Measurements from ENCODE around the gene CLASP2. TPM values are rescaled to one million over a fixed set of nuclear protein-coding genes. Genes with fewer than 3 reads are reported as not detected.

CLASP2 gene
- total and polyA plus RNA-seq, 2 experiments from 2014 or later: 12.3 to 30.4 TPM

DNA sequence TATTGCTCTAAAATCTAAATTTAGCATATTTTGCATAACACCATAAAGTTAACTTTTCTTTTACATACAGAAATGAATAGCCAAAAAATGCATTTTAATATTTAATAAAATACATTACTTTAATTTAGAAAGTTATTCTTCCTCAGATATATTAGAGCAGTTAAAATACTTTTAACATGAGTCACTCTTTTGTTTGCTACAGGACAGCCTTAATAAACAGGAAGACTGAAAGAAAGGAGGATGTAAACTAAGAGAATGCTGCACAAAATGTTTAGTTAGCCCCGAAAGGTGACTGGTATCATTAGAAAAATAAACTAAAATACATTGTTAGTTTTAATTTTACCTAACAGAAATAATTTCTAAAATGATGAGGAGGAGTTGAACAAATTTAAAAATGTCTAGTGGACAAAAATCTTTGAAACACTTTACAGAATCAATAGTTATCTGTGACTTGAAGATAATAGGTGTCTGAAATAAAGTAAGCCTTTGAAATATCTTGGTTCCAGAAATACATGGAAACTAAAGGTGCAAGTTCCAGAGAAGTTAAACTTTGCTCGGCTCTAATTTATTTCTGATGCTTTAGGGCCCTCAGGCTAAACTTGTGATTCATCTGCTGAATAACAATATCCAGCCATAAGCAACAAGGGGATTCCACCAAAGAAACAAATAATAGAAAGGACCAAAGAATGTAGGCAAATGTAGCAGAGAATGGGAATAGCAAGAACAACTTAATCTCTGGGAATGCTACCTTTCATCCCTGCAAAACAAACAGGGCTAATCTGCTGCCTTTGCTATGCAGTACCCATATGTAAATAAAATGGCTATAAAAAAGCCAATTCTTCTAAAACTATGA, 139.5 kb downstream of the CLASP2 start:
- Histone ChIP-seq H3K9ac (peak overlapping the region; percentile 19; the same call in 1 of the 2 replicates), H2AFZ (peak overlapping the region; percentile 54), H3K9me2 (ENCODE audit: insufficient read depth) (no peaks in the 10 kb centered on the region), H3K4me3 (peak overlapping the region; percentile 38), H3K27me3 (replicated peaks; ENCODE audit: insufficient read depth) (no peaks in the 10 kb centered on the region), H3K36me3 (ENCODE audit: low read depth) (peaks cover 7% of the 10 kb centered on the region; the same call in 1 of the 2 replicates), H3K9me3 (ENCODE audit: low read depth) (no peaks in the 10 kb centered on the region), H4K20me1 (ENCODE audit: insufficient read depth) (no peaks in the 10 kb centered on the region), H3K27ac (peak overlapping the region; percentile 67), H3K79me2 (ENCODE audit: insufficient read depth) (no peaks in the 10 kb centered on the region), H3K4me2 (ENCODE audit: unreplicated experiment) (peak overlapping the region; percentile 68), H3F3A (ENCODE audit: insufficient read depth) (peaks cover 23% of the 10 kb centered on the region), H3K4me1 (ENCODE audit: insufficient read depth) (peaks cover 20% of the 10 kb centered on the region)
- DNase-seq: peak; percentile 80
- no peak for TF ChIP-seq EZH2 (IDR thresholded peaks at IDR 0.05; ENCODE audit: insufficient read depth, poor library complexity, severe bottlenecking)
- TF ChIP-seq EZH2phosphoT487 (IDR thresholded peaks at IDR 0.05; ENCODE audit: insufficient read depth, low read depth): no peak
- in situ Hi-C loops (cut with MboI): no loop called here
- WGBS, 2 experiments (ENCODE audit: low coverage in 1 of 2, low lambda C conversion rate in 2 of 2, missing lambda C conversion rate in 2 of 2): 28 to 33% methylated on average over 2 of the region's 2 CpGs

- Histone ChIP-seq H3K4me2 (ENCODE audit: unreplicated experiment) (no peak overlapping the region), H2AFZ (no peak overlapping the region), H3K4me3 (no peak overlapping the region), H3K36me3 (ENCODE audit: low read depth) (peaks cover 7% of the 10 kb centered on the region; the same call in 1 of the 2 replicates), H3K9ac (no peak overlapping the region), H3K27me3 (replicated peaks; ENCODE audit: insufficient read depth) (no peaks in the 10 kb centered on the region), H3F3A (ENCODE audit: insufficient read depth) (peaks cover 23% of the 10 kb centered on the region), H3K79me2 (ENCODE audit: insufficient read depth) (no peaks in the 10 kb centered on the region), H4K20me1 (ENCODE audit: insufficient read depth) (no peaks in the 10 kb centered on the region), H3K9me3 (ENCODE audit: low read depth) (no peaks in the 10 kb centered on the region), H3K9me2 (ENCODE audit: insufficient read depth) (no peaks in the 10 kb centered on the region), H3K27ac (no peak overlapping the region), H3K4me1 (ENCODE audit: insufficient read depth) (peaks cover 20% of the 10 kb centered on the region)
- TF ChIP-seq EZH2phosphoT487 (IDR thresholded peaks at IDR 0.05; ENCODE audit: insufficient read depth, low read depth) (no peak), EZH2 (IDR thresholded peaks at IDR 0.05; ENCODE audit: insufficient read depth, poor library complexity, severe bottlenecking) (no peak)
- in situ Hi-C loops (cut with MboI): no loop called here
- 95 to 100% methylated on average over 1 of the region's 1 CpG for WGBS, 2 experiments (ENCODE audit: low coverage in 1 of 2, low lambda C conversion rate in 2 of 2, missing lambda C conversion rate in 2 of 2)
- no peak for DNase-seq
These were observed 140.5 kb downstream of the CLASP2 start for GRCh38 chr3:33577588-33577987.

DNA sequence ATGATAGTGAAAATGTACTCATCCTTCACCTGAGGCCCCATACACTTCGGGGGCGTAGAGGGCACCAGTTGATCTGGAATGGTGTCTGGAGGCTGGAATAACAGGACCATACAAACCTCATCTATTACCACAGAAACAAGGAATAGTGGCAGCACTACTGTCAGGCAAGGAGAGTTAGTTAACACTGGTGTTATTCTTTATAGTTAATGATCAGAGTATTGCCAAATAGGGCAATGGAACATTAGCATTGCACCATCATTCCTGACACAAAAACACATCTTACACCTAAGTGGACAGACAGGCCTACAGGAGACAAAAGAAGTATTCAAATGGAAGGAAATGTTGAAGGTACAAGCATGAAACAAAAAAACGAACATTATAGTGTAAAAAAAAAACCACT, 140.9 kb downstream of the CLASP2 start:
- Histone ChIP-seq H4K20me1 (ENCODE audit: insufficient read depth) (no peaks in the 10 kb centered on the region), H3K36me3 (ENCODE audit: low read depth) (peaks cover 7% of the 10 kb centered on the region; the same call in 1 of the 2 replicates), H3K9me2 (ENCODE audit: insufficient read depth) (no peaks in the 10 kb centered on the region), H3K4me3 (no peak overlapping the region), H3K27me3 (replicated peaks; ENCODE audit: insufficient read depth) (no peaks in the 10 kb centered on the region), H3K9ac (no peak overlapping the region), H3K9me3 (ENCODE audit: low read depth) (no peaks in the 10 kb centered on the region), H2AFZ (no peak overlapping the region), H3K27ac (no peak overlapping the region), H3K4me1 (ENCODE audit: insufficient read depth) (peaks cover 20% of the 10 kb centered on the region), H3K79me2 (ENCODE audit: insufficient read depth) (no peaks in the 10 kb centered on the region), H3F3A (ENCODE audit: insufficient read depth) (peaks cover 23% of the 10 kb centered on the region), H3K4me2 (ENCODE audit: unreplicated experiment) (no peak overlapping the region)
- WGBS, 2 experiments (ENCODE audit: low coverage in 1 of 2, low lambda C conversion rate in 2 of 2, missing lambda C conversion rate in 2 of 2): 85 to 88% methylated on average over 3 of the region's 3 CpGs
- DNase-seq: no peak
- no peak for TF ChIP-seq EZH2 (IDR thresholded peaks at IDR 0.05; ENCODE audit: insufficient read depth, poor library complexity, severe bottlenecking)
- no peak for TF ChIP-seq EZH2phosphoT487 (IDR thresholded peaks at IDR 0.05; ENCODE audit: insufficient read depth, low read depth)
- in situ Hi-C loops (cut with MboI): no loop called here

DNA sequence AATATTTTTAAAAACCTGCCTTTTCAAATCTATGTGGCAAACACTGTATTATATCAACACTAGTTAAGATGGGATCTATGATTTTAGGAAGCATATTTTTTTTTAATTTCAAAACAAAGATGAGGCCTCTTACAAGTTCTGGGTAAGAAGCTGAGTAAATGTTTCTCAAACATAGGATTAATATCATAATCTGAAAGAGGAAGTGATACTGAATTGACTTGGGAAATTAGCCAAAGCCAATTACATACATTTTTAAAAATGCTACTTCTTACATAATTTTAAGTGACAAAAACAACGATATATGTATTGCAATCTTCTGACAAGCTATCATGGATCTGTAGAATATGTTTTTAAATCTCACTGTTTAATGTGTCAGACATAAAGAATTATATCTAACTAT, 142.7 kb downstream of the CLASP2 start:
- no peak for TF ChIP-seq EZH2 (IDR thresholded peaks at IDR 0.05; ENCODE audit: insufficient read depth, poor library complexity, severe bottlenecking)
- TF ChIP-seq EZH2phosphoT487 (IDR thresholded peaks at IDR 0.05; ENCODE audit: insufficient read depth, low read depth): no peak
- Histone ChIP-seq H3F3A (ENCODE audit: insufficient read depth) (peaks cover 18% of the 10 kb centered on the region), H3K79me2 (ENCODE audit: insufficient read depth) (no peaks in the 10 kb centered on the region), H3K9ac (no peak overlapping the region), H3K27me3 (replicated peaks; ENCODE audit: insufficient read depth) (no peaks in the 10 kb centered on the region), H4K20me1 (ENCODE audit: insufficient read depth) (no peaks in the 10 kb centered on the region), H3K9me3 (ENCODE audit: low read depth) (no peaks in the 10 kb centered on the region), H3K9me2 (ENCODE audit: insufficient read depth) (no peaks in the 10 kb centered on the region), H3K4me2 (ENCODE audit: unreplicated experiment) (no peak overlapping the region), H3K4me3 (no peak overlapping the region), H2AFZ (no peak overlapping the region), H3K4me1 (ENCODE audit: insufficient read depth) (peaks cover 20% of the 10 kb centered on the region), H3K27ac (no peak overlapping the region), H3K36me3 (ENCODE audit: low read depth) (no peaks in the 10 kb centered on the region; the same call in 1 of the 2 replicates)
- 96 to 100% methylated on average over 1 of the region's 1 CpG for WGBS, 2 experiments (ENCODE audit: low coverage in 1 of 2, low lambda C conversion rate in 2 of 2, missing lambda C conversion rate in 2 of 2)
- in situ Hi-C loops (cut with MboI): no loop called here
- DNase-seq: no peak

Measured in GM23248 (cell line).